Uterus (tissue), 2 donors: Measurements from ENCODE around the gene FUT8.

ENCODE experiments used
- POLR2A ChIP-seq, 2 donors: fragments of 450-650 bp; IDR thresholded peaks; one replicate each; pipeline ENCODE4 v1.6.1; 2016; ENCODE audit warnings: antibody characterized with exemption in 2 of 2, mild to moderate bottlenecking in 1 of 2, moderate library complexity in 1 of 2
- TF ChIP-seq, protein P1 (sequence below), 4 experiments: fragments of 200-600 bp in 2 of 4; fragments of 450-650 bp in 2 of 4; sonication (generic) in 2 of 4; IDR thresholded peaks; one replicate each; pipeline ENCODE4 v1.5.1; 2016 to 2019; ENCODE audit warnings: antibody characterized with exemption in 4 of 4, mild to moderate bottlenecking in 2 of 4, moderate library complexity in 1 of 4

DNA sequence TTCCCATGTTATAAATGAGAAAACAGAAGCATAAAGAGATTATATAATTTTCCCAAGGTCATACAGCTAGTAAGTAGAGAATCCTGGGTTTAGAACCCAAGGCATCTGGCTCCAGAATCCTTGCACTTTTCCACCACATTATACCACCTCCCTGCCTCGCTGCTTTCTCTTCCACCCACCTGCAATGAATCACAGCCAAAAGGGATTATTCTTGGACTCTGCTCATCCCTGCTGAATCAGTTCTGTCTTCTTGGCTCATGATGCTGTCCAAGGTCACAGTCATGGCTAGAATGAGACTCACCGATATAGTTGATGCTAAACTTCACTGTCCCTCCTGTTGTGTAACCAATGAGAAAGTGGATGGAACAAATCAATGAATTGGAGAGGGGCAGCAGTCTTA is 356.6 kb downstream of the FUT8 start:
- TF ChIP-seq, protein P1, sequence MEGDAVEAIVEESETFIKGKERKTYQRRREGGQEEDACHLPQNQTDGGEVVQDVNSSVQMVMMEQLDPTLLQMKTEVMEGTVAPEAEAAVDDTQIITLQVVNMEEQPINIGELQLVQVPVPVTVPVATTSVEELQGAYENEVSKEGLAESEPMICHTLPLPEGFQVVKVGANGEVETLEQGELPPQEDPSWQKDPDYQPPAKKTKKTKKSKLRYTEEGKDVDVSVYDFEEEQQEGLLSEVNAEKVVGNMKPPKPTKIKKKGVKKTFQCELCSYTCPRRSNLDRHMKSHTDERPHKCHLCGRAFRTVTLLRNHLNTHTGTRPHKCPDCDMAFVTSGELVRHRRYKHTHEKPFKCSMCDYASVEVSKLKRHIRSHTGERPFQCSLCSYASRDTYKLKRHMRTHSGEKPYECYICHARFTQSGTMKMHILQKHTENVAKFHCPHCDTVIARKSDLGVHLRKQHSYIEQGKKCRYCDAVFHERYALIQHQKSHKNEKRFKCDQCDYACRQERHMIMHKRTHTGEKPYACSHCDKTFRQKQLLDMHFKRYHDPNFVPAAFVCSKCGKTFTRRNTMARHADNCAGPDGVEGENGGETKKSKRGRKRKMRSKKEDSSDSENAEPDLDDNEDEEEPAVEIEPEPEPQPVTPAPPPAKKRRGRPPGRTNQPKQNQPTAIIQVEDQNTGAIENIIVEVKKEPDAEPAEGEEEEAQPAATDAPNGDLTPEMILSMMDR (IDR thresholded peaks at IDR 0.05) = no peak
- TF ChIP-seq POLR2A (IDR thresholded peaks at IDR 0.05) = no peak
